ENCODE measurements around the gene HLA-DOA.

- TF ChIP-seq CTCF (IDR thresholded peaks at IDR 0.05; ENCODE audit: insufficient read depth, low read length): no peak
- TF ChIP-seq POLR2AphosphoS5 (IDR thresholded peaks at IDR 0.05; ENCODE audit: low read depth): no peak
- TF ChIP-seq GABPA (IDR thresholded peaks at IDR 0.05; ENCODE audit: low read depth): no peak
- no peak for TF ChIP-seq REST (IDR thresholded peaks at IDR 0.05; ENCODE audit: insufficient replicate concordance, low read depth)
Observed at GRCh38 chr6:32963866-32964265, 45.5 kb downstream of the HLA-DOA start.

Data from HL-60 (cell line).